A673 (cell line): ENCODE data around the gene PSMF1.

Experiments used
- EZH2 ChIP-seq: fragments of 200-600 bp; sonication (generic); IDR thresholded peaks from 2 replicates; pipeline ENCODE4 v1.6.1; 2017; ENCODE audit warnings: borderline replicate concordance, low read depth, mild to moderate bottlenecking, mixed read lengths, antibody characterized with exemption, low read length; ENCODE audit not compliant: poor library complexity, severe bottlenecking
- TF ChIP-seq, protein P1 (sequence below): fragments of 300-800, 200-600 bp; sonication (generic); conservative IDR thresholded peaks from 2 replicates; pipeline ENCODE4 v1.5.1; 2017; ENCODE audit warnings: low read depth, mild to moderate bottlenecking, antibody characterized with exemption, low read length, moderate library complexity, mixed read lengths

DNA sequence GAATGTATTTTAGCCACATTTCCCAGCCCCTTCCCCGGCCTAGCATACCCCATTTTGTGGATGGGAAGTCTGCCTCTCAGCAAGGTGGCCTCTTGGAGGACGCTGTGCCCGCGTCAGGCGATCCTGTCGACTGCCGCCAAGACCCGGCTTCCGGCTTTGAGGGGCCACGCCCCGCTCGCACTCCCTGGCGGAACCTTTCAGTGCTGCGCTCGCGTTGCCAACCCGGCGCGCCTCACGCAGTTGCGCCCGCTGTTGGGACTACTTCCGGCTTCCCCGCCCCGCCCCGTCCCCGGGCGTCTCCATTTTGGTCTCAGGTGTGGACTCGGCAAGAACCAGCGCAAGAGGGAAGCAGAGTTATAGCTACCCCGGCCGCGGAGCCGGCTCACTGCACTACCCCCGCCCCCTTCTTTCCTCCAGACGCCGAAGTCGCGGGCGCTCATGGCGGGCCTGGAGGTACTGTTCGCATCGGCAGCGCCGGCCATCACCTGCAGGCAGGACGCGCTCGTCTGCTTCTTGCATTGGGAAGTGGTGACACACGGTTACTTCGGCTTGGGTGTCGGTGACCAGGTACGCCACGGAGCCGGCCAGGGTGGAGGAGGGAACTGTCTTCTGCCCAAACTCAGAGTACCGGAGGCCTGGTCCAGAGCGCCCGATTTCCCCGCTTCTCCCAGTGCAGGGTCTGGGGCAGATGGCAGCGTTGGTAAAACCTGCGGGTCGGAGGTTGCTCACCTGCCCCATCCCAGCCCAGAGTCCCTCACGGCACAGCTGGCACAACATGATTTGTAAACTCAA, at the start of gene PSMF1:
- TF ChIP-seq, protein P1, sequence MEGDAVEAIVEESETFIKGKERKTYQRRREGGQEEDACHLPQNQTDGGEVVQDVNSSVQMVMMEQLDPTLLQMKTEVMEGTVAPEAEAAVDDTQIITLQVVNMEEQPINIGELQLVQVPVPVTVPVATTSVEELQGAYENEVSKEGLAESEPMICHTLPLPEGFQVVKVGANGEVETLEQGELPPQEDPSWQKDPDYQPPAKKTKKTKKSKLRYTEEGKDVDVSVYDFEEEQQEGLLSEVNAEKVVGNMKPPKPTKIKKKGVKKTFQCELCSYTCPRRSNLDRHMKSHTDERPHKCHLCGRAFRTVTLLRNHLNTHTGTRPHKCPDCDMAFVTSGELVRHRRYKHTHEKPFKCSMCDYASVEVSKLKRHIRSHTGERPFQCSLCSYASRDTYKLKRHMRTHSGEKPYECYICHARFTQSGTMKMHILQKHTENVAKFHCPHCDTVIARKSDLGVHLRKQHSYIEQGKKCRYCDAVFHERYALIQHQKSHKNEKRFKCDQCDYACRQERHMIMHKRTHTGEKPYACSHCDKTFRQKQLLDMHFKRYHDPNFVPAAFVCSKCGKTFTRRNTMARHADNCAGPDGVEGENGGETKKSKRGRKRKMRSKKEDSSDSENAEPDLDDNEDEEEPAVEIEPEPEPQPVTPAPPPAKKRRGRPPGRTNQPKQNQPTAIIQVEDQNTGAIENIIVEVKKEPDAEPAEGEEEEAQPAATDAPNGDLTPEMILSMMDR, result no peak
- no peak for TF ChIP-seq EZH2
